Fibroblast of lung (primary cell): ENCODE results near the gene CD46. TPM values are rescaled to one million over a fixed set of nuclear protein-coding genes. Genes with fewer than 3 reads are reported as not detected.
A peak's percentile ranks its signal among the peaks of the same experiment; 100 is the strongest.

Experiments
- DNase-seq, 2 donors: peaks; one replicate each; pipeline versions ENCODE4 v3.0.0 to v3.0.0-alpha.2; 2010; ENCODE audit warnings: low read depth in 2 of 2
- H2AFZ ChIP-seq: 2 replicates; pipeline ENCODE4 v1.5.1; 2012; ENCODE audit warnings: low read length, control low read depth, inconsistent platforms
- H3K27ac ChIP-seq: 2 replicates; pipeline ENCODE4 v1.5.1; 2011; ENCODE audit warnings: low read length, control low read depth; ENCODE audit not compliant: insufficient read depth
- H3K27me3 ChIP-seq: 2 replicates; pipeline ENCODE4 v1.5.1; 2011; ENCODE audit warnings: mild to moderate bottlenecking, low read length; ENCODE audit not compliant: control insufficient read depth, insufficient read depth
- H3K36me3 ChIP-seq: 2 replicates; pipeline ENCODE4 v1.5.1; 2011; ENCODE audit warnings: low read length; ENCODE audit not compliant: control insufficient read depth, insufficient read depth
- H3K4me1 ChIP-seq: 2 replicates; pipeline ENCODE4 v1.5.1; 2011; ENCODE audit warnings: low read length; ENCODE audit not compliant: control insufficient read depth, insufficient read depth; ENCODE audit errors: extremely low read depth
- H3K4me2 ChIP-seq: 2 replicates; pipeline ENCODE4 v1.5.1; 2011; ENCODE audit warnings: low read length, control low read depth; ENCODE audit not compliant: insufficient read depth; ENCODE audit errors: extremely low read depth
- H3K4me3 ChIP-seq, 4 experiments: fragments of 200-600 bp in 1 of 4; sonication (generic) in 1 of 4; replicated peaks in 1 of 4; 2 replicates each; pipeline ENCODE4 v1.5.1; 2011 to 2016; ENCODE audit warnings: low read length in 4 of 4, low read depth in 3 of 4, mild to moderate bottlenecking in 3 of 4, control low read depth in 2 of 4, inconsistent platforms in 1 of 4, mixed read lengths in 1 of 4; ENCODE audit not compliant: insufficient read depth in 1 of 4; ENCODE audit errors: control extremely low read depth in 1 of 4
- H3K79me2 ChIP-seq: 2 replicates; pipeline ENCODE4 v1.5.1; 2012; ENCODE audit warnings: mild to moderate bottlenecking, low read length, inconsistent platforms; ENCODE audit not compliant: control insufficient read depth, insufficient read depth
- H3K9ac ChIP-seq: 2 replicates; pipeline ENCODE4 v1.5.1; 2011; ENCODE audit warnings: mild to moderate bottlenecking, low read length, control low read depth; ENCODE audit not compliant: insufficient read depth
- H3K9me3 ChIP-seq: 2 replicates; pipeline ENCODE4 v1.5.1; 2012; ENCODE audit warnings: low read depth, low read length; ENCODE audit not compliant: control insufficient read depth, insufficient read depth
- H4K20me1 ChIP-seq: 2 replicates; pipeline ENCODE4 v1.5.1; 2011; ENCODE audit warnings: low read length; ENCODE audit not compliant: control insufficient read depth, insufficient read depth; ENCODE audit errors: extremely low read depth
- EZH2 ChIP-seq: IDR thresholded peaks from 2 replicates; pipeline ENCODE4 v1.5.1; 2012; ENCODE audit warnings: low read length, control low read depth, mild to moderate bottlenecking; ENCODE audit errors: missing control alignments
- polyA plus RNA-seq, 2 donors: library from polyadenylated mRNA; depleted of rRNA in 1 of 2; stranded (reverse) in 1 of 2; unstranded in 1 of 2; fragments of >200 nt; gene quantifications; 2 replicates each; pipeline ENCODE4 v1.2.1, GENCODE V29; 2011 to 2012; ENCODE audit warnings: missing spikeins in 1 of 2
- total RNA-seq: library from RNA; depleted of rRNA; stranded (reverse); fragments of >200 nt; gene quantifications from 2 replicates; pipeline ENCODE4 v1.2.1, GENCODE V29; 2014
- TF ChIP-seq, protein P1 (sequence below), 2 donors: IDR thresholded peaks in 1 of 2; conservative IDR thresholded peaks in 1 of 2; 1 replicate in 1 of 2; 2 replicates in 1 of 2; pipeline ENCODE4 v1.5.1; 2011 to 2012; ENCODE audit warnings: low read length in 2 of 2, control low read depth in 1 of 2, inconsistent platforms in 1 of 2, low read depth in 1 of 2, mild to moderate bottlenecking in 1 of 2

CD46 gene
- total and polyA plus RNA-seq, 2 donors (not counting 1 experiment from before 2014, with no cell fraction given), result 198 to 294 TPM

DNA sequence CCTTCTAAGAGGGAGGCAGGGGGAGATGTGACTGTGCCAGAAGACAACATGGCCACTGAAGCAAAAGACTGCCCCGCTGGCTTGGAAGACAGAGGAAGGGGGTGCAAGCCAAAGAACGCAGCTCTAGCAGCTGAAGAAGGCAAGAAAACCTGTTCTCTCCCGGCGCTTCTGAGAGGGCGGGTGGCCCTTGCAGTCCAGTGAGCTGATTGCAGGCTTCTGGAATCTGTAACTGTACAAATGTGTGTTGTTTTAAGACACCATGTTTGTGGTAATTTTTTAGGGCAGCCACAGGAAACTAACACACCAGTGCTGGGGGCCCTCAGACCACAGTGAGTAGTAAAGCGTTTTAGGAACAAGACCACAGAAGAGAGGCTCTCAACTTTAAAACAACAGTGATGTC is 47.0 kb downstream of the CD46 start:
- H2AFZ ChIP-seq, result no peak overlapping the region
- no peak overlapping the region for H3K27ac ChIP-seq
- no peak overlapping the region for H3K4me3 ChIP-seq
- H3K4me1 ChIP-seq, result no peaks in the 10 kb centered on the region
- no peak overlapping the region for H3K9ac ChIP-seq
- DNase-seq, result peak in 1 of 2 donors; percentile 45
- H4K20me1 ChIP-seq, result no peaks in the 10 kb centered on the region
- TF ChIP-seq, protein P1, sequence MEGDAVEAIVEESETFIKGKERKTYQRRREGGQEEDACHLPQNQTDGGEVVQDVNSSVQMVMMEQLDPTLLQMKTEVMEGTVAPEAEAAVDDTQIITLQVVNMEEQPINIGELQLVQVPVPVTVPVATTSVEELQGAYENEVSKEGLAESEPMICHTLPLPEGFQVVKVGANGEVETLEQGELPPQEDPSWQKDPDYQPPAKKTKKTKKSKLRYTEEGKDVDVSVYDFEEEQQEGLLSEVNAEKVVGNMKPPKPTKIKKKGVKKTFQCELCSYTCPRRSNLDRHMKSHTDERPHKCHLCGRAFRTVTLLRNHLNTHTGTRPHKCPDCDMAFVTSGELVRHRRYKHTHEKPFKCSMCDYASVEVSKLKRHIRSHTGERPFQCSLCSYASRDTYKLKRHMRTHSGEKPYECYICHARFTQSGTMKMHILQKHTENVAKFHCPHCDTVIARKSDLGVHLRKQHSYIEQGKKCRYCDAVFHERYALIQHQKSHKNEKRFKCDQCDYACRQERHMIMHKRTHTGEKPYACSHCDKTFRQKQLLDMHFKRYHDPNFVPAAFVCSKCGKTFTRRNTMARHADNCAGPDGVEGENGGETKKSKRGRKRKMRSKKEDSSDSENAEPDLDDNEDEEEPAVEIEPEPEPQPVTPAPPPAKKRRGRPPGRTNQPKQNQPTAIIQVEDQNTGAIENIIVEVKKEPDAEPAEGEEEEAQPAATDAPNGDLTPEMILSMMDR (conservative IDR thresholded peaks at IDR 0.05 in 1 of 2, IDR thresholded peaks at IDR 0.05 in 1 of 2; ENCODE audit: low read depth in 1 of 2, low read length in 2 of 2), result no peak
- TF ChIP-seq EZH2, result no peak
- H3K79me2 ChIP-seq, result no peaks in the 10 kb centered on the region
- H3K36me3 ChIP-seq, result peaks cover 2% of the 10 kb centered on the region
- H3K9me3 ChIP-seq, result no peaks in the 10 kb centered on the region
- no peak overlapping the region for H3K4me2 ChIP-seq
- no peaks in the 10 kb centered on the region for H3K27me3 ChIP-seq

GRCh38 chr1:207799989-207800648 is 48.3 kb downstream of the CD46 start:
- no peak overlapping the region for H3K4me2 ChIP-seq
- no peaks in the 10 kb centered on the region for H4K20me1 ChIP-seq
- no peak overlapping the region for H3K4me3 ChIP-seq
- H2AFZ ChIP-seq, result no peak overlapping the region
- H3K79me2 ChIP-seq, result no peaks in the 10 kb centered on the region
- peaks cover 9% of the 10 kb centered on the region for H3K36me3 ChIP-seq
- H3K9ac ChIP-seq, result no peak overlapping the region
- no peaks in the 10 kb centered on the region for H3K9me3 ChIP-seq
- no peak overlapping the region for H3K27ac ChIP-seq
- H3K4me1 ChIP-seq, result peaks cover 2% of the 10 kb centered on the region
- no peaks in the 10 kb centered on the region for H3K27me3 ChIP-seq
- DNase-seq, result no peak
- TF ChIP-seq, protein P1 (conservative IDR thresholded peaks at IDR 0.05 in 1 of 2, IDR thresholded peaks at IDR 0.05 in 1 of 2; ENCODE audit: low read depth in 1 of 2, low read length in 2 of 2), result no peak
- no peak for TF ChIP-seq EZH2

DNA sequence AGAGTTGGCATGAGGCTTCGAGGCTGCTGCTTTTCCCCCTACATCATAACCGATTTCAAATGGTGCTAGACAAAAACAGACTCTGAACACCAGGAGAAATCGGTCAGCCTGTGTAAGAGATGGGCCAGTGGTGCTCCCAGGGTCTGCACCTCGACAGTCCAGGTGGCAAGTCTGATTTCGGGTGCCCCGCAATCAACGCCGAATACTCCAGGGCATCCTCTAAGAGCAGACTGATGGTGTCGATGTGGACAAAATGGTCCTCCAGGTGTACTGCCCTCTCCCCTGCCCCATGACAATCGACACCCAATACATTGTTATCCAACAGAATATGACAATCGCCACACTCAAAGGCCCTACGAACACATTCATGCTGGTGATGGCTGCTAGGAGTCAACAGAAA is 50.0 kb downstream of the CD46 start:
- Histone ChIP-seq H3K4me3 (no peak overlapping the region), H3K27me3 (no peaks in the 10 kb centered on the region), H3K9me3 (no peaks in the 10 kb centered on the region), H3K4me1 (peaks cover 18% of the 10 kb centered on the region), H3K27ac (no peak overlapping the region), H3K4me2 (no peak overlapping the region), H3K79me2 (no peaks in the 10 kb centered on the region), H3K36me3 (peaks cover 12% of the 10 kb centered on the region), H3K9ac (no peak overlapping the region), H4K20me1 (no peaks in the 10 kb centered on the region), H2AFZ (no peak overlapping the region)
- no peak for DNase-seq
- TF ChIP-seq, protein P1 (conservative IDR thresholded peaks at IDR 0.05 in 1 of 2, IDR thresholded peaks at IDR 0.05 in 1 of 2; ENCODE audit: low read depth in 1 of 2, low read length in 2 of 2), result no peak
- TF ChIP-seq EZH2, result no peak
